ENCODE data around the gene OR10K2.
"Not testable (repeated sequence)": the region's sequence is repeated elsewhere in the genome, so short reads cannot be mapped to it uniquely, and the experiment has no call there.

OR10K2 gene

DNA sequence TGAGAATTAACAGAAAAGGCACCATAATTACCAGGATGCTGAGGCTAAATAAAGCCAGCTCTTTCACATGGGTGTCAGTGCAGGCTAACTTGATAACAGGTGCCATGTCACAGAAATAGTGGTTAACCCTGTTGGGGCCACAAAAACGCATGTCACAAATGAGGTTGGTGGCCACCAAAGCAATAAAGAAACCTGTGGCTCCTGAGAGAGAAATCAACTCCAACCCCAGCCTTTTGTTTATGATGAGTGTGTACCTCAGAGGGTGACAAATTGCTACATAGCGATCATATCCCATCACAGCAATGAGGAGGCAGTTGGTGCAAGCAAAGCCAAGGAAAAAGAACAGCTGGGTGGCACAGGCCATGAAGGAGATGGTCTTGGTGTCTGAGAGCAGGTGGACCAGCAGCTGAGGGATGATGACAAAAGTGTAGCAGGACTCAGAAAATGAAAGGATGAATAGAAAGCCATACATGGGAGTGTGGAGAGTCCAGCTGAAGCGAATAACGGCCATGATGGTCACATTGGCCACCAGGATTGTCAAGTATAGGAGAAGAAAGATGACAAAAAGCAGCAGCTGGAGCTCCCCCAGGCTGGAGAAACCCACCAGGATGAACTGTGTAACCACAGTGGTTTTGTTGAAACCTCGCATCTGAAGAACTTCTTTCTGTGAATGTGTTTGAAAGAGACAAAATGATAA, 27.1 kb downstream of the OR10K2 start, which contains the start of gene OR10T2:
TSS of gene OR10T2 (minus strand) at position 649 of the 697 bp plus-strand sequence. CDS start at position 649, 0 bp downstream.
- no peak within 1 kb of the TSS for H3K9ac ChIP-seq (ENCODE audit: low read depth, low read length)
- H3K36me3 ChIP-seq (ENCODE audit: insufficient read depth, low read length), result no peaks in the 10 kb centered on the region
- H3K9me3 ChIP-seq (ENCODE audit: control insufficient read depth, insufficient read depth, low read length), result no peaks in the 10 kb centered on the region
- H3K4me1 ChIP-seq (ENCODE audit: insufficient read depth, low read length), result no peaks in the 10 kb centered on the region

DNA sequence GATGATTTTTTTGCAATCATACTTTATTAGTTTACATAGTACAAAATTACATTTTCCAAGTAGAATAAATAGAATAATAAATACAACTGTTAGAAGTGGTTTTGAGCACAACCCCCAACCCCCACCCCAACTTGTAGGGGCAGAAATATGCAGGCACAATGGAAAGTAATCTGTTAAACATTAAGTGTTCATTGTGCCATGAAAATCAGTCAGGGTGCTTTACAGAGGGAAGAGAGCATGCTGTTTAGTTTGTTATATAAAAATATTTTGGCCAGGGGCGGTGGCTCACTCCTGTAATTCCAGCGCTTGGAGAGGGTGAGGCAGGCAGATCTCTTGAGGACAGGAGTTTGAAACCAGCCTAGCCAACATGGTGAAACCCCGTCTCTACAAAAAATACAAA, 29.4 kb downstream of the OR10K2 start:
- Histone ChIP-seq H3K4me1 (ENCODE audit: insufficient read depth, low read length) (no peaks in the 10 kb centered on the region), H3K9me3 (ENCODE audit: control insufficient read depth, insufficient read depth, low read length) (no peaks in the 10 kb centered on the region), H3K36me3 (ENCODE audit: insufficient read depth, low read length) (no peaks in the 10 kb centered on the region), H3K9ac (ENCODE audit: low read depth, low read length) (no peak overlapping the region)

DNA sequence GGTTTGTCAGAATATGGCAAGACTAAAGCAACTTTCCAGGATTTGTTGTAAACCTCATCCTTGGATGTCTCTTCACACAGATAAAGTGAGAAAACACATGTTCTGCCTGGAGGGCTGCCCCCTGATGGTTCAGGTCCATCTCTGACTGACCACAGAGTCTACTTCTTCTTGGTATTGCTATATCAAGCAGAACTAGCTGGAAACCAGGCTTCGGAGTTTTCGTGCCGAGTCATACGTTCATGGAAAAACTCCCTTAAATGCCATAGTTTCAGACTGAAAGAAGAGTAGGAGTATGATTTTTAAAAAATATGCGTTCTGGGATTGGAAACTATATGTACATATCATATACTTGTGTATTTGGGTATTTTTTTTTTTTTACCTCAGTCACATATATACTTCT, 32.6 kb downstream of the OR10K2 start:
- Histone ChIP-seq H3K9me3 (ENCODE audit: control insufficient read depth, insufficient read depth, low read length) (no peaks in the 10 kb centered on the region), H3K4me1 (ENCODE audit: insufficient read depth, low read length) (no peaks in the 10 kb centered on the region), H3K9ac (ENCODE audit: low read depth, low read length) (no peak overlapping the region), H3K36me3 (ENCODE audit: insufficient read depth, low read length) (no peaks in the 10 kb centered on the region)

DNA sequence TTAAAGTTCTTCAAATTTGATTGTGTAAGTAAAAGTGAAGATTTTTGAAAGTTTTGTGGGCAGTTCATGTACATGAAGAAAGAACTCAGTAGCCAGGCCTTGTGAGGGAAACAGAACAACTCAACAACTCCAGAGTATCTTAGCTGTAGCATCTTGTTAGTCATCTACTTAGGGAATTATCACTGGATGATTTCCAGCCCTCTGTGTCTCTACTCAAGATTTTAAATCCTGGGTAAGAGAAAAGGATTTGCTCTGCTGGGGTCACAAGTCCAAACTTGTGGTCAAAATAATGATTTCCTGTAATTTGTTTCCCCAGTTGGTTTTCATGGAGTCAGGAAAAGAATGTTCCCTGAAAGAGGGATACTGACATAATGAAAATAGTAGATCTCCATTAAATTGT, 34.9 kb downstream of the OR10K2 start:
- Histone ChIP-seq H3K4me1 (ENCODE audit: insufficient read depth, low read length) (no peaks in the 10 kb centered on the region), H3K9me3 (ENCODE audit: control insufficient read depth, insufficient read depth, low read length) (no peaks in the 10 kb centered on the region), H3K9ac (ENCODE audit: low read depth, low read length) (no peak overlapping the region), H3K36me3 (ENCODE audit: insufficient read depth, low read length) (no peaks in the 10 kb centered on the region)

DNA sequence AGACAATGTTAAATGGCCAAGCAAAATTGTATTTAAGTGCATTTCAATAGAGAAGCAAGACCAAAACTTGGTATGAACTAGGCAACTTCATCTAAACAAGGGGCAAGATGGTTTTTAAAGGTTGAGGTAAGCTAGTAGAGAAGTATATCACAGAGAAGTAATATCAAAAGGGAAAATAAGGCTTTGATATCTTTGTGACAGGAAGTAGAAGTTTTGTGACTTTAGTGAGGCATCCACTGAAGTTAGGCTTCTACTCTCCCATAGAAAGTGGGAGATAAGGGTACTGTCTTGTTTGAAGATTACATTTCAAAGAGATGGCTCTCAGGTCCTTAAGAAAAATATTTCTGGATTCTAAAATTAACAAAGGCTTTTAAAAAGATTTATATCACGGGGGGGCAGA, 35.7 kb downstream of the OR10K2 start:
- Histone ChIP-seq H3K36me3 (ENCODE audit: insufficient read depth, low read length) (no peaks in the 10 kb centered on the region), H3K9ac (ENCODE audit: low read depth, low read length) (no peak overlapping the region), H3K4me1 (ENCODE audit: insufficient read depth, low read length) (no peaks in the 10 kb centered on the region), H3K9me3 (ENCODE audit: control insufficient read depth, insufficient read depth, low read length) (no peaks in the 10 kb centered on the region)

DNA sequence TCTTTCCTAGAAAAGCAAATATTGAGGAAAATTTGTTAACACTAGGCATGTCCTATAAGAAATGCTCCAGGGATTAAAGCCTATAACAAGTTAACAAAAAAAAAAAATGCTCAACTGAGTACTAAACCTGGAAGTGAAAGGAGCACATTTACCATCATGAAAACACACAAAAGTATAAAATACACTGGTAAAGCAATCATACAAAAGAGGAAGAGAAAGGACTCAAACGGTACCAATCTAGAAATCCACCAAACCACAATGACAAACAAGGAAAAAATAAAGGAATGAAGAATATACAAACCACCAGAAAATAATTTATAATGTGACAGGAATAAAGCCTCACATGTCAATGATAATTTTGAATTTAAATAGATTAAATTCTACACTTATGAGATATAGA, 51.2 kb downstream of the OR10K2 start:
- Histone ChIP-seq H3K9ac (ENCODE audit: low read depth, low read length) (no peak overlapping the region), H3K9me3 (ENCODE audit: control insufficient read depth, insufficient read depth, low read length) (no peaks in the 10 kb centered on the region), H3K4me1 (ENCODE audit: insufficient read depth, low read length) (no peaks in the 10 kb centered on the region), H3K36me3 (ENCODE audit: insufficient read depth, low read length) (no peaks in the 10 kb centered on the region)

DNA sequence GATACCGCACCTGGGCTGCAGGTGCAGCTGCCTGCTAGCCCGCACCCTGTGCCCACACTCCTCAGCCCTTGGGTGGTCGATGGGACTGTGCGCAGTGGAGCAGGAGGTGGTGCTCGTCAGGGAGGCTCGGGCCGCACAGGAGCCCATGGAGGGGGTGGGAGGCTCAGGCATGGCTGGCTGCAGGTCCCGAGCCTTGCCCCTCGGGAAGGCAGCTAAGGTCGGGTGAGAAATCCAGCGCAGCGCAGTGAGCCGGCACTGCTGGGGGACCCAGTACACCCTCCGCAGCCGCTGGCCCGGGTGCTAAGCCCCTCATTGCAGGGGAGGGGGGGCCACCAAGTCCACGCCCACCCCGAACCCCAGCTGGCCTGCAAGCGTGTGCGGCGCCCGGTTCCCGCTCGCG, 51.9 kb downstream of the OR10K2 start:
- H3K36me3 ChIP-seq (ENCODE audit: insufficient read depth, low read length); H3K4me1 ChIP-seq (ENCODE audit: insufficient read depth, low read length); H3K9ac ChIP-seq (ENCODE audit: low read depth, low read length); H3K9me3 ChIP-seq (ENCODE audit: control insufficient read depth, insufficient read depth, low read length): not testable (repeated sequence)

DNA sequence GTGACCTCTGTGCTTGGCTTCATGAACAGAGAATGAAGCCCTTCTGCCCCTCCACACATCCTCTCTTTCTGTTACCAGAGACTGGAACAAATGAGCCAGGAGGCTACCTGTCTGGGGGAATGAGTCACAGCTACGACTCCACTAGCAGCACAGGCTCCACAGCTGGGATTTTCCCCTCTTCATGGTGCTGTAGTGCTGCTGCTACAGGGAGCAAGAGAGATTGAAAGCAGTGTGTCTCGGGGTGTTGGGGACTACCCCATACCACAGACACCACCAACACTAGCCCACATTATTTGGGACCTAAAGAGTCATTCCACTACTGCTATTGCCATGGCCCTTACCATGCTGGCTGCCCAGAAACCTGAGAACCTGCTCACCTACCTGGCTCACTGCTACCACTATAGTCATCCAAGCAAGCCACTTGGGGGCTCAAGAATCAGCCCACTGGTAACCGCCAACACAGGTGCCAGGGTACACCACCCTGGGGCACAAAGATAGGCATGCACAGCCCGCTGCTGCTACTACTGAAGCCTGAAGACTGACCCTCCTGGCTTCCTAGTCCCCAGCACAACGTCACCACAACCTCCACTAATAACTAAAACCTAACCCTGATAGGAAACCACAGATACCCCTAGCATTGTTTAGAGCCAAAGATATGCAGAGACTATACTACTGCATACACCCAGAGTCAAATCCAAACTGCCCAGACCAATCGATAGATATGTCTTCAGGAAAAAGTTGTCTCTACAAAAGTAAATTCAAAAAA, 54.7 kb downstream of the OR10K2 start:
- no peaks in the 10 kb centered on the region for H3K36me3 ChIP-seq (ENCODE audit: insufficient read depth, low read length)
- H3K9me3 ChIP-seq (ENCODE audit: control insufficient read depth, insufficient read depth, low read length), result no peaks in the 10 kb centered on the region
- no peak overlapping the region for H3K9ac ChIP-seq (ENCODE audit: low read depth, low read length)
- no peaks in the 10 kb centered on the region for H3K4me1 ChIP-seq (ENCODE audit: insufficient read depth, low read length)

Measured in ES-I3 (cell line).